Activated B cell treated with CpG ODN at 0.5 μM for 24 hours (primary cell): Measurements from ENCODE around the gene TMEM91. TPM values are rescaled to one million over a fixed set of nuclear protein-coding genes. Genes with fewer than 3 reads are reported as not detected.

Source experiments
- ATAC-seq: fragments of 200-7000 bp; cut with Tn5 transposase; one replicate; pipeline ENCODE4 v1.10.0; 2021; ENCODE audit warnings: low read depth, mild to moderate bottlenecking, moderate library complexity
- CTCF ChIA-PET: fragments of 350-600 bp; sonication (Branson Sonifier 250); formaldehyde crosslinking; loops from one replicate; lab custom pipeline; 2021; ENCODE audit warnings: antibody characterized with exemption; lab: Charles Lee
- POLR2A ChIA-PET: fragments of 350-600 bp; sonication (Branson Sonifier 250); formaldehyde crosslinking; loops from one replicate; lab custom pipeline; 2021; ENCODE audit warnings: antibody characterized with exemption; lab: Charles Lee
- DNase-seq: peaks from one replicate; pipeline ENCODE4 v3.0.0; 2022
- H3K27ac Mint-ChIP-seq: one replicate; pipeline ENCODE4 v1.8.0; 2020; ENCODE audit warnings: mixed read lengths
- H3K27me3 Mint-ChIP-seq: one replicate; pipeline ENCODE4 v1.8.0; 2021; ENCODE audit warnings: mixed read lengths
- H3K36me3 Mint-ChIP-seq: one replicate; pipeline ENCODE4 v1.8.0; 2021; ENCODE audit warnings: low read depth, mixed read lengths
- H3K4me1 Mint-ChIP-seq: one replicate; pipeline ENCODE4 v1.8.0; 2021; ENCODE audit warnings: mixed read lengths
- H3K4me3 Mint-ChIP-seq: one replicate; pipeline ENCODE4 v1.8.0; 2020; ENCODE audit warnings: mild to moderate bottlenecking, mixed read lengths
- H3K9me3 Mint-ChIP-seq: one replicate; pipeline ENCODE4 v1.8.0; 2020; ENCODE audit warnings: mixed read lengths
- CTCF ChIP-seq: fragments of 200-600 bp; IDR thresholded peaks from one replicate; pipeline ENCODE4 v1.8.0; 2022; ENCODE audit warnings: antibody characterized with exemption, mild to moderate bottlenecking
- intact Hi-C: fragments of 100-400 bp; cut with micrococcal nuclease; formaldehyde crosslinking; loops from one replicate; pipeline ENCODE4 v1.15.1; 2024
- total RNA-seq: library from RNA; stranded (reverse); gene quantifications from 2 replicates; pipeline ENCODE4 v1.2.3, GENCODE V29; 2022

Gene TMEM91
- total RNA-seq, 1 donor from 2014 or later = 4.6 TPM

GRCh38 chr19:41428481-41428859 is 52.1 kb downstream of the TMEM91 start:
- Mint-ChIP-seq H3K9me3 (no peaks in the 10 kb centered on the region), H3K4me3 (no peak overlapping the region)
- ATAC-seq = no peak

GRCh38 chr19:41430922-41431321 is 54.6 kb downstream of the TMEM91 start:
- no peak for DNase-seq
- H3K4me3 Mint-ChIP-seq = no peak overlapping the region
- H3K27me3 Mint-ChIP-seq = no peaks in the 10 kb centered on the region
- TF ChIP-seq CTCF = no peak
- H3K9me3 Mint-ChIP-seq = no peaks in the 10 kb centered on the region
- H3K36me3 Mint-ChIP-seq = peaks cover 37% of the 10 kb centered on the region
- H3K27ac Mint-ChIP-seq = no peak overlapping the region
- ChIA-PET POLR2A (interaction anchor here (1.4 kb wide), 1 partner anchor 12 kb away, joined by 3 read pairs; no protein-coding TSS in a partner anchor), CTCF (no interaction called here)
- intact Hi-C loops = no loop called here
- ATAC-seq = no peak
- peaks cover 16% of the 10 kb centered on the region for H3K4me1 Mint-ChIP-seq

More at GRCh38 chr19:41428481-41428859, 52.1 kb downstream of the TMEM91 start:
- Mint-ChIP-seq H3K4me1 (peaks cover 16% of the 10 kb centered on the region), H3K27me3 (no peaks in the 10 kb centered on the region), H3K36me3 (peaks cover 45% of the 10 kb centered on the region), H3K27ac (no peak overlapping the region)
- TF ChIP-seq CTCF = no peak
- intact Hi-C loops = no loop called here
- CTCF ChIA-PET = interaction anchor here (0.9 to 1.2 kb wide), 2 partner anchors 11 to 21 kb away, joined by 3 read pairs; partner anchors contain the start of gene DMAC2
- POLR2A ChIA-PET = no interaction called here
- DNase-seq = no peak

DNA sequence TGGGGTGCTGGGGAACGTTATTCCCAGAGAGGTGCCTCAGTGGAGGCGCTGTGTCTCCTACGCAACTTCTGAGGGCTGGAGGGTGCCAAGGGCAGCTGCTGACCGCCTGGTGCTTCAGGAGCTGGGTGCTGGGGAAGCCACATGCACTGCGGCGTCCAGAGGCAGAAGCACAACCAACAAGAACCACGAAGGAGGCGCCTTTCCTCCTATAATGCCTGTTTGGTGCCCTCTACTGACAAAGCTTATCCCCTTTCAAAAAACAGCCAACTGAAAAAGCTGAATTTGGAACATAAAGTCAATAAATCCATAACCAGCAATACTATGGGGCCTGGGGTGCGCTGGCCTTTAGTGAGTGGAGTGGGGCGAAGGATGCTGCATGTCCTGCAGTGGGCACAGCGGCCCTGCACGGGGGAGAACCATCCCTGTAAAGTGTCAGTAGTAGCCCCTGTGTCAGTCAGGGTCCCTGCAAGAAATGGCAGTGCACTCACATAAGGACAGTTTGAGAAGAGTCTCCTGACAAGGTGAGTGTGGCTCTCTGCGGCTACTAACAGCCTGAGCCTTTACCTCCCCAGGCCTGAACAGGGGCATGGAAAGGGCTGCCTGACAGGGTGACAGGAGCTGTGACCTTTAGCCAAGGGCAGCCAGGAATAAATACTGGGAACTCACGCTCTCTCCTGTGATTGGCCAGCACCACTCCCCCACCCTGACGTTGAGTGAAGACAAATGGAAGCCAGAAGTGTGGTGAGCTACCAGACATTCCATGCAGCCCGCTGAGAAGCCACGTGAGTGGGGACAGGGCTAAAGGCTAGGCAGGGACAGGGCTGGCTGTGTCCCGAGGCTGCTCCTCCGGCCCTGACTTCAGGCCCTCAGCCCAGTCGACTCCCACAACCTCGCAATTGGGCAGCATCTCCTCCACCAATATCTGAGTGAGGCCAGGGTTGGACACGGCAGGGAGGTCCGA is 55.4 kb downstream of the TMEM91 start:
- intact Hi-C loops = no loop called here
- Mint-ChIP-seq H3K9me3 (no peaks in the 10 kb centered on the region), H3K4me1 (peaks cover 20% of the 10 kb centered on the region), H3K27me3 (no peaks in the 10 kb centered on the region), H3K36me3 (peaks cover 40% of the 10 kb centered on the region), H3K27ac (no peak overlapping the region), H3K4me3 (no peak overlapping the region)
- CTCF ChIA-PET = no interaction called here
- ATAC-seq (no peak), DNase-seq (no peak)
- POLR2A ChIA-PET = interaction anchor here (1.4 kb wide), 1 partner anchor 13 kb away, joined by 3 read pairs; no protein-coding TSS in a partner anchor
- TF ChIP-seq CTCF = no peak

DNA sequence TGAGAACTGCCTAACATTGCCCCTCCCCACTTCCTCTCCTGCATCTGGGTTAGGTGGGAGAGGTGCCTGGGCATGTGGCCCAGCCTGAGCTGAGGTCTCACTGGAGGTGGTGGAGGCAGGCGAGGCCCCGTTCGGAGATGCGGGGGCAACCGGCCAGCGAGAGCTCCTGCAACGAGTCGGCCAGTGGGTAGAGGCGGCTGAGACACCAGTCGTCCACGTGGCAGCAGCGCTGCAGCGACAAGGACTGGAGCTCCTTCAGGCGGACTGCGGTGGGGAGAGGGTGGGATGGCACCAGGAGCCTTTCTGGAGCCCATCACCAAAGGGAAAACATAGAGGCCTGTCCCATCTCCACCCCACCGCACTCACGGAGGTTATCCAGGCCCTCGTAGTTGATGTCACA is 56.8 kb downstream of the TMEM91 start:
- ATAC-seq = no peak
- Mint-ChIP-seq H3K36me3 (peaks cover 47% of the 10 kb centered on the region), H3K27me3 (no peaks in the 10 kb centered on the region), H3K4me1 (peaks cover 10% of the 10 kb centered on the region), H3K4me3 (no peak overlapping the region), H3K9me3 (no peaks in the 10 kb centered on the region), H3K27ac (no peak overlapping the region)
- intact Hi-C loops = no loop called here
- TF ChIP-seq CTCF = no peak
- ChIA-PET POLR2A (no interaction called here), CTCF (no interaction called here)
- DNase-seq = no peak

Other genes with a start within 250 kb of the TMEM91 start
- gene CYP2S1, start 183.3 kb upstream of the TMEM91 start, total RNA-seq = not detected in 2 replicates
- not detected in 2 replicates for gene AXL, start 157.3 kb upstream of the TMEM91 start, total RNA-seq
- gene HNRNPUL1, start 112.2 kb upstream of the TMEM91 start, total RNA-seq = 235 and 244 TPM in 2 replicates
- 61.7 and 65.3 TPM in 2 replicates for gene CCDC97, start 66.4 kb upstream of the TMEM91 start, total RNA-seq
- gene TGFB1, start 22.6 kb upstream of the TMEM91 start, total RNA-seq = 80.7 and 88.5 TPM in 2 replicates
- gene B9D2, start 12.4 kb upstream of the TMEM91 start, total RNA-seq = 11.7 and 14.2 TPM in 2 replicates
- gene EXOSC5, start 20.8 kb downstream of the TMEM91 start, total RNA-seq = 30.1 and 31.6 TPM in 2 replicates
- gene BCKDHA, start 21.3 kb downstream of the TMEM91 start, total RNA-seq = 22.2 and 25.2 TPM in 2 replicates
- gene B3GNT8, start 50.8 kb downstream of the TMEM91 start, total RNA-seq = 0.10 and 0.24 TPM in 2 replicates
- gene DMAC2, start 63.4 kb downstream of the TMEM91 start, total RNA-seq = 38.2 and 45.7 TPM in 2 replicates
- not detected in 2 replicates for gene ERICH4, start 66.6 kb downstream of the TMEM91 start, total RNA-seq
- 11.7 and 12.0 TPM in 2 replicates for gene CEACAM21, start 199.6 kb downstream of the TMEM91 start, total RNA-seq